A549 (cell line): Measurements from ENCODE around the gene THRAP3. TPM values are rescaled to one million over a fixed set of nuclear protein-coding genes. Genes with fewer than 3 reads are reported as not detected.

Experiments used
- ATAC-seq, 2 experiments: fragments of 200-7000 bp in 1 of 2; fragments of >200 bp in 1 of 2; cut with Nextera tagmentation in 1 of 2; cut with Tn5 transposase in 1 of 2; 3 replicates each; pipeline versions ENCODE4 v1.8.0 to v1.9.1; 2018 to 2020; ENCODE audit warnings: mild to moderate bottlenecking in 1 of 2, moderate library complexity in 1 of 2
- CTCF ChIA-PET: fragments of 300-600 bp; sonication (Branson Sonifier 250); formaldehyde crosslinking; extraction: SDS; loops from one replicate; lab custom pipeline; 2021; ENCODE audit warnings: antibody characterized with exemption, inconsistent platforms; lab: Yijun Ruan, JAX
- POLR2A ChIA-PET: fragments of 350-600 bp; formaldehyde crosslinking; extraction: SDS; loops from one replicate; lab custom pipeline; 2021; ENCODE audit warnings: antibody characterized with exemption, inconsistent platforms; lab: Yijun Ruan, JAX
- DNase-seq, 2 experiments: peaks; one replicate each; pipeline versions ENCODE4 v3.0.0 to v3.0.0-alpha.2; 2011 to 2016; ENCODE audit warnings: low read depth in 1 of 2, low spot score in 1 of 2
- FAIRE-seq: peaks from 2 replicates; lab custom pipeline; 2011; peaks lifted over from hg19 to GRCh38; lab: Jason Lieb, UNC
- H3K27ac ChIP-seq, 2 experiments: fragments of >200 bp; sonication (Bioruptor Twin); formaldehyde crosslinking; 3 replicates each; pipeline ENCODE4 v1.5.1; 2016 to 2017
- H3K4me1 ChIP-seq: fragments of >200 bp; sonication (Bioruptor Twin); formaldehyde crosslinking; 3 replicates; pipeline ENCODE4 v1.6.1; 2016
- H3K4me2 ChIP-seq: fragments of >200 bp; sonication (Bioruptor Twin); formaldehyde crosslinking; 3 replicates; pipeline ENCODE4 v1.6.1; 2016
- H3K4me3 ChIP-seq: fragments of >200 bp; sonication (Bioruptor Twin); formaldehyde crosslinking; 3 replicates; pipeline ENCODE4 v1.5.1; 2016
- H3K9me3 ChIP-seq: fragments of >200 bp; sonication (Bioruptor Twin); formaldehyde crosslinking; 3 replicates; pipeline ENCODE4 v1.6.1; 2016
- CEBPB ChIP-seq, 2 experiments: fragments of >200 bp in 1 of 2; sonication (Bioruptor Twin) in 1 of 2; formaldehyde crosslinking in 1 of 2; IDR thresholded peaks; 2 replicates each; pipeline ENCODE4 v1.6.1; 2012 to 2016
- CHD4 ChIP-seq: fragments of 200-600 bp; sonication (generic); IDR thresholded peaks from 2 replicates; pipeline ENCODE4 v1.6.1; 2016; ENCODE audit warnings: antibody characterized with exemption, mild to moderate bottlenecking, borderline replicate concordance
- CTCF ChIP-seq: fragments of >200 bp; sonication (Bioruptor Twin); formaldehyde crosslinking; IDR thresholded peaks from 3 replicates; pipeline ENCODE4 v1.5.1; 2016
- E2F6 ChIP-seq: IDR thresholded peaks from 2 replicates; pipeline ENCODE4 v1.6.1; 2012; ENCODE audit warnings: low read depth, borderline replicate concordance
- EHMT2 ChIP-seq: fragments of 200-600 bp; sonication (generic); IDR thresholded peaks from 2 replicates; pipeline ENCODE4 v1.6.1; 2016; ENCODE audit warnings: antibody characterized with exemption, low read depth, mild to moderate bottlenecking, moderate library complexity
- FOSB ChIP-seq: fragments of 250-450 bp; sonication (Bioruptor Pico); IDR thresholded peaks from 2 replicates; pipeline ENCODE4 v1.5.0; 2020; ENCODE audit warnings: mild to moderate bottlenecking, moderate library complexity
- HDAC2 ChIP-seq: fragments of 200-600 bp; sonication (generic); IDR thresholded peaks from 2 replicates; pipeline ENCODE4 v1.6.1; 2016
- HEYL ChIP-seq: fragments of 250-450 bp; sonication (Bioruptor Pico); IDR thresholded peaks from 2 replicates; pipeline ENCODE4 v1.8.0; 2021; ENCODE audit warnings: mild to moderate bottlenecking, moderate library complexity
- HOXA7 ChIP-seq: fragments of 250-450 bp; sonication (Bioruptor Pico); IDR thresholded peaks from 2 replicates; pipeline ENCODE4 v1.5.0; 2020; ENCODE audit warnings: mild to moderate bottlenecking, moderate library complexity
- HOXB13 ChIP-seq: fragments of 250-450 bp; sonication (Bioruptor Pico); IDR thresholded peaks from 2 replicates; pipeline ENCODE4 v1.5.0; 2020; ENCODE audit warnings: low read depth, mild to moderate bottlenecking, moderate library complexity
- MYC ChIP-seq: IDR thresholded peaks from 2 replicates; pipeline ENCODE4 v1.6.1; 2012; ENCODE audit warnings: mild to moderate bottlenecking, inconsistent platforms, low read length, improper control_type of control experiment, borderline replicate concordance
- PBX3 ChIP-seq: IDR thresholded peaks from 2 replicates; pipeline ENCODE4 v1.6.1; 2012
- PHF8 ChIP-seq: fragments of 200-600 bp; sonication (generic); IDR thresholded peaks from 2 replicates; pipeline ENCODE4 v1.6.1; 2016; ENCODE audit warnings: low read depth, mild to moderate bottlenecking, antibody characterized with exemption, moderate library complexity, borderline replicate concordance
- POLR2AphosphoS2 ChIP-seq: conservative IDR thresholded peaks from 2 replicates; pipeline ENCODE4 v1.6.1; 2012; ENCODE audit warnings: low read length, improper control_type of control experiment, inconsistent platforms
- REST ChIP-seq: fragments of 200-600 bp; sonication (generic); IDR thresholded peaks from 2 replicates; pipeline ENCODE4 v1.6.1; 2016; ENCODE audit warnings: antibody characterized with exemption, mild to moderate bottlenecking, moderate library complexity
- RFX5 ChIP-seq: fragments of 450-650 bp; IDR thresholded peaks from 2 replicates; pipeline ENCODE4 v1.7.1; 2014; ENCODE audit warnings: antibody characterized with exemption, mild to moderate bottlenecking, moderate library complexity
- SMC3 ChIP-seq: fragments of >200 bp; sonication (Bioruptor Twin); formaldehyde crosslinking; IDR thresholded peaks from 3 replicates; pipeline ENCODE4 v1.6.1; 2018; ENCODE audit warnings: inconsistent platforms
- TFCP2L1 ChIP-seq: fragments of 250-450 bp; sonication (Bioruptor Pico); IDR thresholded peaks from 2 replicates; pipeline ENCODE4 v1.5.0; 2021; ENCODE audit warnings: mild to moderate bottlenecking
- WGBS: methylation state at CpG from one replicate; pipeline ENCODE4 v1.1.6; 2017; ENCODE audit errors: missing lambda C conversion rate; 5-methylcytosine and 5-hydroxymethylcytosine counted together
- polyA plus RNA-seq, 4 experiments: library from polyadenylated mRNA; depleted of rRNA in 3 of 4; stranded (reverse); fragments of >200 nt; fragmentation: RNase III in 1 of 4; extraction: RNeasy Plus Mini Kit Qiagen cat#74134 plus additional on column Dnase treatment in 1 of 4; gene quantifications; 2 replicates in 3 of 4; 3 replicates in 1 of 4; pipeline ENCODE4 v1.2.3, GENCODE V29; 2011 to 2017

Gene THRAP3
- polyA plus RNA-seq, 2 of the 4 experiments (the other 2 are of a cell fraction): 60.0 to 60.7 TPM

GRCh38 chr1:36329817-36330216, 105.6 kb downstream of the THRAP3 start:
- CTCF ChIA-PET: interaction anchor here (0.5 kb wide), 1 partner anchor 180 kb away, joined by 4 read pairs; no protein-coding TSS in a partner anchor

GRCh38 chr1:36330940-36331339, 106.7 kb downstream of the THRAP3 start:
- POLR2A ChIA-PET: no interaction called here
- WGBS: 87% methylated on average over 15 of the region's 15 CpGs
- FAIRE-seq (no peak), ATAC-seq (no peak), DNase-seq (no peak)
- no peaks in the 10 kb centered on the region for H3K9me3 ChIP-seq
- H3K27ac ChIP-seq: no peak overlapping the region
- H3K4me3 ChIP-seq: no peak overlapping the region
- TF ChIP-seq RFX5 (no peak), SMC3 (no peak), FOSB (CRISPR knock-in tag) (no peak), PBX3 (no peak)
- H3K4me1 ChIP-seq: no peaks in the 10 kb centered on the region
- CTCF ChIA-PET: interaction anchor here (0.5 to 2.5 kb wide), 2 partner anchors 12 to 51 kb away, joined by 4 to 12 read pairs; no protein-coding TSS in a partner anchor
- H3K4me2 ChIP-seq: no peak overlapping the region

More at GRCh38 chr1:36329817-36330216, 105.6 kb downstream of the THRAP3 start:
- POLR2A ChIA-PET: no interaction called here
- WGBS: 85% methylated on average over 9 of the region's 9 CpGs
- no peak for ATAC-seq
- Histone ChIP-seq H3K27ac (no peak overlapping the region), H3K4me2 (no peak overlapping the region), H3K9me3 (no peaks in the 10 kb centered on the region), H3K4me1 (no peaks in the 10 kb centered on the region), H3K4me3 (no peak overlapping the region)
- no peak for FAIRE-seq
- no peak for TF ChIP-seq CEBPB (IDR thresholded peaks at IDR 0.05)
- no peak for TF ChIP-seq POLR2AphosphoS2
- TF ChIP-seq HEYL (CRISPR knock-in tag): no peak
- no peak for TF ChIP-seq CHD4
- no peak for TF ChIP-seq TFCP2L1 (CRISPR knock-in tag)
- TF ChIP-seq E2F6: no peak
- TF ChIP-seq REST: no peak
- TF ChIP-seq HOXA7 (CRISPR knock-in tag): no peak
- TF ChIP-seq HOXB13 (CRISPR knock-in tag): no peak
- no peak for TF ChIP-seq PHF8
- no peak for TF ChIP-seq CTCF
- no peak for TF ChIP-seq RFX5
- no peak for TF ChIP-seq MYC
- no peak for TF ChIP-seq HDAC2
- no peak for TF ChIP-seq EHMT2
- no peak for DNase-seq
